HG03135 (cell line): ENCODE results near the gene AFMID.

Experiments used
- ATAC-seq: cut with Tn5 transposase; IDR thresholded peaks from one replicate; pipeline ENCODE4 v1.9.1; 2021; ENCODE audit warnings: mild to moderate bottlenecking, moderate library complexity; ENCODE audit not compliant: unreplicated experiment

AFMID gene

DNA sequence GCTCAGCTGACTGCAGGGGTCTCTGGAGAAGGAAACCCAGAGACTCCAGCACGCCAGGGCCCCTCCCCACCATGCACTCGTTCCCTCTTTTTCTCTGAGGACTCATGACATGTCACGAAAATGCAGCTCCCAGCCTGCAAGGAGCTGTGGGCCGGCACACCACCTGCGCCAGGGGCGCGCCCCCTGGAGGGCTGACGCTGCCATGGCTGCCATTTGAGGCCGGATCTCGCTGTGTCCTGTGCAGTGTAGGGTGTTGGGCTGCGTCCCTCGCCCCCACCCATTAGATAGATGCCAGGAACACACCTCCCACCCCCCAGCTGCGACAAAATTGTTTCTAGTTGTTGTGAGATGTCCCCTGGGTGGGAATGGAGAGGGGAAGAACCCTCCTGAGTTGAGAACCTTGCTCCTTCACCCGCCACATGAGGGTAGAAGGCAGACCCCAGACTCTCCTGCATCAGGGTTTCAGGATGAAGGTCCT is 10.6 kb upstream of the AFMID start:
- ATAC-seq, result no peak

DNA sequence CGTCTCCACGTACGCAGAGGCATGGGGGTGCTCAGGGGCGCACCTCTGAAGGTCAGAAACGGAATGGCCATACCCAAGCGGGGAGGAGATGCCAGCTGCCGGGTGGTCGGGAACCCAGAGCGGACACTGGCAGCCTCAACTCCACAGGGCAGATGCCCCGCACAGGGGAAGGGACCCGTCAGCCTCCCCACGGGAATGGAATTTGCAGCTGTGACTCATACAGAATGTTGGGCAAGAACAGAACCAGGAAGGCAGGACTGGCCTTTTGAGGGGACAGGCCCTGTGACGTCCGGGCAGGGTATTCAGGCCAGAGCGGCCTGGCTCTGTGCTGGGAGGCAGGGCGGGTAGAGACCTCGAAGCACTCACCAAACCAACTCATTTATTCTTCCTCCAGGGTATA is 7.8 kb upstream of the AFMID start:
- no peak for ATAC-seq

DNA sequence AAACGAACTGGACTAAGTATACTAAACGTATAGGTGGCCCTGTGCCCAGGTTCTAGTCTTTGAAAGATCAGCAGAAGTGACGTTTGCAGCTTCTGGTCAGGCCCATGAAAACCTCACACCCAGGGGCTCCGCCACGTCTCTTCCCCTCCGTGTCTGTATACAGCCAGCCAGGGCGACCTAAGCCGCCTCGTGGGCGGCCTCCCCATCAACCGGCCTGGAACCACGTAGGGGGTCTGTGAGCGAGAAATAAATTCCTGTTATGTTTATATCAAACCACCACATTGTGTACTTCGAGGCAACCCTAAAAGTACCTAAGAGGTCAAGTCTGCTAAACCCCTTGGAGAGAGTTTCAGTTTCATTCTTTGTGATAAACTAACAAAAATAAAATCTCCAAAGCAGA is 7.1 kb upstream of the AFMID start:
- no peak for ATAC-seq

DNA sequence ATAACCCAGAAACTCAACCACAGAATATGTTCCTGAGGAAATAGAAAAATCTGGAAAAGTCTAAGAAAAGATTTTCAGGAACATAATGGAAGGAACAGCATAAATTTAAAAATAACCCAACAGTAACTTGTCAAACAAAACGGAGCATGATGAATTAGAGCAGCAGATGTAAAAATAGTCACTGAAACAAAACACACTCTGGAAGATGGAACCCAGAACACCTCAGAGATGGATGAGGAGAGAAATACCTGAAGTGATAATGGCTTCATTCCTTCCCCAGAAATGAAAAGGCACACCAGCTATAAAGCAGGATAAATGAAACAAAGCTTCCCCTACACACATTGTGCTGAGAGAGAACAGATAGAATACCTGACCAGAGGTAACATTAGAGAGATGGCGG is 6.7 kb upstream of the AFMID start:
- ATAC-seq, result no peak

DNA sequence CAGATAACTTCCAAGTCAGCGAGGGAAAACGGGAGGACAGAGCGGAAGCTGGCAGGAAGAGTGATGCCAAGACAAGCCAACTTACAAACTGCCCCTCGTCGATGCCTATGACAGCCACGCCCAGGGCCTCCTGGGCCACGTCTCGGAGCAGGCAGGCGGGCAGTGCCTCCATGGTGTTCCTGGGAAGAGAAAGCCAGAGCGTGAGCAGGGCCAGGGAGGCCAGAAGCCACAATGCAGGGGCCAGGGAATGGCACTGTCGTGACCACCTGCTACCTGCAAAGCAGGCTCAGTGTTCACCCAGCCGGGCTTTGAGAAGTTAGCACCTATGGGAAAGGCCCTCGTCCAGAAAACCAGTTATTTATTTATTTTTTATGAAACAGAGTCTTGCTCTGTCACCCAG is 4.7 kb upstream of the AFMID start:
- ATAC-seq, result no peak

DNA sequence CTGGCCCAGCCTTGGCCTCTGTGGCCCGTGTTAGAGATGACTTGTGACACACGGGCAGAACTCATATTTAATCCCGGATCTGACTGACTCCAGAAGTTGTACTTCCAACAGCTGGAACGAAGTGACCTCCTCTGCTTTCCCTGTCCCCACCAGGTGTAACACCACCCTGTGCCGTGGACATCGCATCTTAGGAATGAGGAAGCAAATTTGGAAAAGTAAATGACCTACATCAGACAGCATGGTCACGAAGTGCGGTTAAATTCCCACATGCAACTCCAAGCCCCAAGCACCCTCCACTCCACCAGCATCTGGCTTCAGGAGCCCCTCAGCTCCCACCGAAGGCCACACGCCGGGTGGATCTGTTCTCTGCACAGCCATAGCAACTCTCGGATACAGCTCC is 3.2 kb upstream of the AFMID start:
- no peak for ATAC-seq

DNA sequence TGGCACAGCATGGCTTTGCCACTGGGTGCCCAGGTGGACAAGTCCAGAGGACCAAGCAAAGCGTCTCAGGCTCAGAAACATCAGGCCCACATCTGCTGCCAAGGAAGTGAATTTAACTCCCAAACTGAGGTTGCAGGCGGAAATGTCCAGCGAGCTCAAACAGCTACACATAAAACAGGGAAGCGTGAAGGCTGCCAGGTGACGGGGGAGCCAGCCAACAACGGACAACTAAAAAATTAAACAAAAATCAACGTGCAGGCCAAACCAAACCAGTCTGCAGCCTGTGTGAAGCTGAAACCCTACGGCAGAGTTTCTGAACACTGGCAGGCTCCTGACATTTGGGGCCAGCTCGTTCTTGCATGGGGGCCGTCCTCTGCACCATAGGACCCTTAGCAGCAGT is 2.8 kb upstream of the AFMID start:
- ATAC-seq, result no peak

DNA sequence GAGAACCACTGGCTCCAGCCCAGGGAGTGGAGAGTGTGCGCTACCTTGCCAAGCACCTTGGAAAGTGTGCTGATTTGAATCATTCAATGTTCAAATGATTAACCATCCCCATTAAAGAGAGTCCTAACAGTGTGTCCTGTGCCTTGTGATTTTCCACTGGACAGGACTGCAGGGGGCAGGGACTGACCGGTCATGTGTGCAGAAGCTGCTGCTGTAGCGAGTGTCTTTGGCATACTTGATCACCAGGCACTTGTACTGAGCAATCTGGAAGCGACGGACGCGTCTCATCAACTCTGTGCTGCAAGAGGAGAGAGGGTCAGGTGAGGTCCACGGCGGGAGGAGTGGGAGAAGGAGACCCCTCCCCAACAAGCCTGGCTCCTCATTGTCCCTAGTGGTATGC is 2.3 kb upstream of the AFMID start:
- ATAC-seq, result no peak

DNA sequence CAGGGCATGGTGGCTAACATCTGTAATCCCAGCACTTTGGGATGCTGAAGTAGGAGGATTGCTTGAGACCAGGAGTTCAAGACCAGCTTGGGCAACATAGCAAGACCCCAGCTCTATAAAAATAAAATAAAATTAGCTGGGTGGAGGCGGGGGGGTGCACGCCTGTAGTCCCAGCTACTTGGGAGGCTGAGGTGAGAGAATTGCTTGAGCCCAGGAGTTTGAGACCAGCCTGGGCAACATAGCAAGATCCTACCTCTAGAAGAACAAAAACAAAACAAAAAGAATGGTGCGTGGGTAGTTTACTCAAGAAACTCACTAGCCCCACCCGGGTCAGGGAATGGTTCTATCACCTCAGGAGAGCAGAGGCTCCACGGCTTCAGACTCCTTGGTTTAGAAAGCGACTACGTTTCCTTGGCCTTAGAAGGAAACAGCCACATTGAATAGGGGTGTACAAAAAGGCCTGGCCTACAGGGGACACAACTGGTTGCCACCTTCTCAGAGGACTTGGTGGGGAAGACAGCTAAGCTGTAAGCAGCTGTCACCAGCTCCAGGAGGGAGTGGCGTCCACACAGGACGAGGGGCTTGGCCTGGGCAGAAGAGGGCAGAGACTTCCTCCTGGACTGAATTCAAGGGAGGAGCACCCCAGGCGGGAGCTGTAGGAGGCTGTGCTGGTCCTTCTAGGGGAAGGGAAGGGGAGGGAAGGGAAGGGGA is 1.0 kb upstream of the AFMID start:
- no peak for ATAC-seq

DNA sequence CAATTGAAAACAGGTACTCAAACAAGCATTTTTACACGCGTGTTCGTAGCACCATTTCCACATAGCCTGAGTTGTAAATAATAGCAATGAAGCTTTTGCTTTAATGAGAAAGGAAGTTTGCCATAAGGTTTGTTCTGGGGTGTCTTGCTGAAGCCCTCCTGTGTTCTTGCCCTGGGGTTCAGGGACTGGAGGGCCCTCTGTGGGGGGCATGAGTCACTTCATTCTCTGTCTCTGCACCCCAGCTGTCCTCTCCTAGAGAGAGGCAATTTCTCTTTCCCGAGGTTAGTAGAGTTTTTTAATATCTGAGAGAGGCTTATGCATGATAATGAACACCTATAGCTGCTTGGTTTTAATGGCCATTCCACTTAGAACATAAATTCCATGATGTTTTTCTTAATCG is 9.6 kb downstream of the AFMID start:
- no peak for ATAC-seq

DNA sequence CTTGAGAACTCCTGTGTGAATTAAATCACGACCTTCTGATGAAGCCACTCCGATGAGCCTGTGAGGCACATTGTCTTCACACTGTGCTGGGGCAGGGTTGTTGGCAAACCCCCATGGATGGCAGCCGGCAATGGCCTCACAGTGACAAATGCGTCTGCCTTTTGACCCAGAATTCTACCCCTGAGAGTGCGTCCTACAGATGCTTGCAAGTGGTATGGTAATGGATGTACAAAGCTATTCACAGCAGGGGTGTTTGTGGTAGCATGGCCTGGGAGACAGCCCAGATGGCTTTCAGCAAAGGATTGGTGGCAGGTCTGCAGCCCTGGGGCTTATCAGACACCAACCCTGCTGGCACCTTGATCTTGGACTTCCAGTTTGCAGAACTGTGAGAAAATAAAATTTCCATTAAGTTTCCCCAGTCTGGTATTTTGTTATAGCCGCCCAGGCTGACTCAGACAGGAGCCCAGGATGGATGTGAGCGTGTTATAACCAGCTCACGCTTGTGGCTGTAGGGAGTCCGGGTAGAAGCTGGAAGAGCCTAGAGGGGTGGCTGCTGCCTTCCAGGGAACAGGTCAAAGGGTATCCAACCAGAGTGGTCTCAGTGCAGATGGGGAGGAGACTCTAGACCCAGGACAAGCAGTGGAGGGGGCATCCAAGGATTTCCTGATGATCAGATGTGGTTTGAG is 10.1 kb downstream of the AFMID start:
- ATAC-seq, result no peak

DNA sequence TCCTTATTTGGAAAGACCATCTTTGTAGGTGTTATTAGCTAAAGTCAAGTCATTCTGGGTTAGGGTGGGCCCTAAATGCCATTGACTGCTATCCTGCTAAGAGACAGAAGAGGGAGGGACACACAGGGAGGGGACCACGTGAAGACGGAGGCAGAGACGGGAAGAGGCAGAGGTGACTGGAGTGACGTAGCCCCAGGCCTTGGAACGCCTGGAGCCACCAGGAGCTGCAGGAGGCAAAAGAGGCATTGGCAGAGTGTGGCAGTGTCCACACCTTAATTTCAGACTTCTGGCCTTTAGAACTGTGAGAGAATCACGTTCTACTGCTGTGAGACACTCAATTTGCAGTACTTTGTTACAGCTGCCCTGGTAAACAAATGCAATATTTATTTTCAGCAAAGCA is 13.3 kb downstream of the AFMID start:
- ATAC-seq, result no peak

DNA sequence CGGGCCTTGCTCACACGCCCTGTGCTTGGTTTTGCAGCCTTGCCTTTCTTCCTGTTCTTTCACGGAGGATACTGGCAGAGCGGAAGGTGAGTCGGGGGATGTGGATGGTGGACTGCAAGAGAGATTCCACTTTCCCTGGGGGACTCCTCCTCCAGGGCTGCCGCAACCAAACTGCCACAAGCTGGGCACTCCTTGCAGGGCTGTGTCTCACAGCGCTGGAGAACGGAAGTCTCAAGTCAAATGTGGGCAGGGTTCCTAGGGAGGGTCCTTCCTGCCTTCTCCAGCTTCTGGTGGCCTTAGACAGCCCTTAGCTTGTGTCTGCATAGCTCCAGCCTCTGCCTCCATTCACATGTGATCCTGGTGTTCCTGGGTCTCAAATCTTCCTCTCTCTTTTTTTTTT is 15.5 kb downstream of the AFMID start:
- ATAC-seq, result no peak

DNA sequence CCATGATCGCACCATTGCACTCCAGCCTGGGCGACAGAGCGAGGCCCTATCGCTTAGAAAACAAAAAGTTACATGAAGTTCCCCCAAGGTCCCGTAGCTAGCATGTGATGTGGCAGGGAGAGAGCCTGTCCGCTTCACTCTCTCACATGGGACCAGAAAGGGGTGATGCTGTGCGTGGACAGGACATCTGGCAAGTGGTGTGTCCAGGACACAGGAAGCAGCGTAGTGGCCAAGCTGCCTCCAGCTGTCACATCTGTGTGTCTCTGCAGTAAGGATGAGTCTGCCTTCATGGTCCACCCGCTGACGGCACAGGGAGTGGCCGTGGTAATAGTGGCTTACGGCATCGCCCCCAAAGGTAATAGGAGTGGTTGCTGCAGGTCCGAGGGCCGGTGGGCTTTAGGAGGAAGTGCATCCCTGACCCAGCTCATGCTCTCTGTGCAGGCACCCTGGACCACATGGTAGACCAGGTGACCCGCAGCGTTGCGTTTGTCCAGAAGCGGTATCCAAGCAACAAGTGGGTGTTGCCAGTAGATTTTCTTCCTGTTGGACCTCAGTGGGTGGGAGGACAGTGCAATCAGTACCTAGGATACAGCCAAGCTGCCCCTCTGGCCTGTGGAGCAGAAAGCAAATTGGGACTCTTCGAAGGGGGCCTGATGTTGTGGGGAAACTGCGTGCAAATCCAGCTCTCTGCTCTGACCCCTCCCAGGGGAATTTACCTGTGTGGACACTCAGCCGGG is 17.4 kb downstream of the AFMID start:
- no peak for ATAC-seq

DNA sequence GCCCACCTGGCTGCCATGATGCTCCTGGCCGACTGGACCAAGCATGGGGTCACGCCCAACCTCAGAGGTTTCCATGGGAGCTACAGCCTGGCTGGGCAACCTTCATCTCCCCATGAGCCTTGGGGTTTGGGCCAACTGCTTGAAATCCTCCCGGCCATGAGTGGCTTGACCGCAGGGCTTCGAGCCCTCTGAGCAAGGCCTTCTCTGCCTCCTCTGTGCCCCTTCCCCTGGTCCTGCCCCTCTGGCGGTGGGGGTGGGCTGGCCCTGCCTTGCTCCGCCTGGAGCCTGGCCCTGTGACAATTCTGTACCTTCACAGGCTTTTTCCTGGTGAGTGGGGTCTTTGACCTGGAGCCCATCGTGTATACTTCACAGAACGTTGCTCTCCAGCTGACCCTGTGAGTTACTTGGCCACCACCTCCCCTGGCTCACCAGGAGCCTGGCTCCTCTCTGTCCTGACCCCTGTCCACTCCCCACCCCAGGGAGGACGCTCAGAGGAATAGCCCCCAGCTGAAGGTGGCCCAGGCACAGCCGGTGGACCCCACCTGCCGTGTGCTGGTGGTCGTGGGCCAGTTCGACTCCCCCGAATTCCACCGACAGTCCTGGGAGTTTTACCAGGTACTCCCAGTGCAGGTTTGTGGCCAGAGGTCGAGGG is 18.1 kb downstream of the AFMID start:
- no peak for ATAC-seq

DNA sequence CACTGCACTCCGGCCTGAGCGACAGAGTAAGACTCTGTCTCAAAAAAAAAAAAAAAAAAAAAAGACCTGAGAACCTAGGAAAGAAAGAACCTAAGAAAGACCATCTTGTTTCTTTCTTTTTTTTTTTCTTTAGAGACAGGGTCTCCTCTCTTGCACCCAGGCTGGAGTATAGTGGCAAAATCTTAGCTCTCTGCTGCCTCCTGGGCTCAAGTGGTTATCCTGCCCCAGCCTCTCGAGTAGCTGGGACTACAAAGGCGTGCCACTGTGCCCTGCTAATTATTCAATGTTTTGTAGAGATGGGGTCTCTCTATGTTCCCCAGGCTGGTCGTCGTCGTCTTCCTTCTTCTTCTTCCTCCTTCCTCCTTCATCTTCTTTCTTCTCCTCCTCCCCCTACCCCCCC is 19.1 kb downstream of the AFMID start:
- no peak for ATAC-seq

DNA sequence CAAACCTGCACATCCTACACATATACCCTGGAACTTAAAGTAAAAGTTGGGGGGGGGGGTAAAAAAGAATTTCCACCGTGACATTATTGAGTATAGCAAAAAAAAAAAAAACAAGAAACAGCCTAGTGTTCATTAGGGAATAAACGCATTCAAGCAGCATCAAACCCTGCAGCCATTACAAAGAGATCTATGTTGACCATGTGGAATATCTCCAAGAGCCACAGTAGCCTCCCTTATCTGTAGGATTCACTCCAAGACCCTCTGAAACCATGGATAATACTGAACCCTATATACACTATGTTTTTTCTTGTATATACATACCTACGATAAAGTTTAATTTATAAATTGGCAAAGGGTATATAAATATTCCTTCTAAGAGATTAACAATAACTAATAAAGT is 21.3 kb downstream of the AFMID start:
- ATAC-seq, result no peak

DNA sequence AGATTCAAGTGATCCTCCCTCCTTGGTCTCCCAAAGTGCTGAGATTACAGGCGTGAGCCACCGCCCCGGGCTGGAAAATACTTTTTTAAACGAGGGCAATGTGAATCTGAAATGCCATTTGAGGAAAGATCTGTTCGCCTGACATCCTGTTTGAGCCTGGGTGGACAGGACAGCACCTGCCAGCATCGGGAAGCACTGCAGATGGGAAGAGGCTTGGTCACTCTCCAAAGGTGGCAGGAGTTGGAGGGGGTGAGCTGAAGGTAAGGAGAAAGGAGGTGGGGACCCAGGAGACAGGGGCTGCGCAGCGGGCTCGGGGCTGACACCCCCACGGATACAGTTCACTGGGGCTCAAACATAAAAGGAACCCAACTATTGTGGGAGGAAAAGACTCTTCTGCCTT is 22.9 kb downstream of the AFMID start:
- ATAC-seq, result no peak

DNA sequence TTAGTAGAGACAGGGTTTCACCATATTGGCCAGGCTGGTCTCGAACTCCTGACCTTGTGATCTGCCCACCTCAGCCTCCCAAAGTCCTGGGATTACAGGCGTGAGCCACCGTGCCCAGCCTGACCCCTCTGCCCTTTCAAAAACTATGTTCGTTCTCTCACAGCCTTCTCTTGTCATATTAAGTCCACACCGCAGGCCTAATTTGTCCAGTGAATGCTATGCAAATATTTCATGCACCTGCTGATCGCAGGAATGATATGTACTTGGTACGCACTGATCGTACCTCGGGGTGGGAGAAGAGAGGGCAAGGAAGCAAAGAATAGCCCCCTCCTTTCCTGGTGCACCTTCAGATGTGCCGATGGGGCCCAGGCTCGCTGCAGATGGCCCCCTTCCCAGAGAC is 23.9 kb downstream of the AFMID start:
- ATAC-seq, result no peak

DNA sequence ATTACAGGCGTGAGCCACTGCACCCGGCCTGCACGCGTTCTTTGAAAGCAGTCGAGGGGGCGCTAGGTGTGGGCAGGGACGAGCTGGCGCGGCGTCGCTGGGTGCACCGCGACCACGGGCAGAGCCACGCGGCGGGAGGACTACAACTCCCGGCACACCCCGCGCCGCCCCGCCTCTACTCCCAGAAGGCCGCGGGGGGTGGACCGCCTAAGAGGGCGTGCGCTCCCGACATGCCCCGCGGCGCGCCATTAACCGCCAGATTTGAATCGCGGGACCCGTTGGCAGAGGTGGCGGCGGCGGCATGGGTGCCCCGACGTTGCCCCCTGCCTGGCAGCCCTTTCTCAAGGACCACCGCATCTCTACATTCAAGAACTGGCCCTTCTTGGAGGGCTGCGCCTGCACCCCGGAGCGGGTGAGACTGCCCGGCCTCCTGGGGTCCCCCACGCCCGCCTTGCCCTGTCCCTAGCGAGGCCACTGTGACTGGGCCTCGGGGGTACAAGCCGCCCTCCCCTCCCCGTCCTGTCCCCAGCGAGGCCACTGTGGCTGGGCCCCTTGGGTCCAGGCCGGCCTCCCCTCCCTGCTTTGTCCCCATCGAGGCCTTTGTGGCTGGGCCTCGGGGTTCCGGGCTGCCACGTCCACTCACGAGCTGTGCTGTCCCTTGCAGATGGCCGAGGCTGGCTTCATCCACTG is 27.0 kb downstream of the AFMID start, which contains the start of gene BIRC5:
TSS of gene BIRC5 (plus strand) at position 238 of the 690 bp plus-strand sequence. CDS start at position 302, 64 bp downstream.
- ATAC-seq, result peak; percentile 87

DNA sequence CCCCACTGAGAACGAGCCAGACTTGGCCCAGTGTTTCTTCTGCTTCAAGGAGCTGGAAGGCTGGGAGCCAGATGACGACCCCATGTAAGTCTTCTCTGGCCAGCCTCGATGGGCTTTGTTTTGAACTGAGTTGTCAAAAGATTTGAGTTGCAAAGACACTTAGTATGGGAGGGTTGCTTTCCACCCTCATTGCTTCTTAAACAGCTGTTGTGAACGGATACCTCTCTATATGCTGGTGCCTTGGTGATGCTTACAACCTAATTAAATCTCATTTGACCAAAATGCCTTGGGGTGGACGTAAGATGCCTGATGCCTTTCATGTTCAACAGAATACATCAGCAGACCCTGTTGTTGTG is 27.5 kb downstream of the AFMID start:
- ATAC-seq, result no peak
